HepG2 (cell line): ENCODE measurements around the gene SHISA5. TPM values are rescaled to one million over a fixed set of nuclear protein-coding genes. Genes with fewer than 3 reads are reported as not detected.

Experiments used
- AHR ChIP-seq: IDR thresholded peaks from 2 replicates; pipeline ENCODE4 v1.6.1; 2018; ENCODE audit warnings: missing genetic modification reagents, missing compliant biosample characterization
- CBX5 ChIP-seq: sonication (generic); formaldehyde crosslinking; IDR thresholded peaks from 2 replicates; pipeline ENCODE4 v1.4.0; 2020; ENCODE audit warnings: missing genetic modification reagents, borderline replicate concordance
- FOSL2 ChIP-seq: sonication (generic); formaldehyde crosslinking; IDR thresholded peaks from 2 replicates; pipeline ENCODE4 v1.4.0; 2020; ENCODE audit warnings: missing genetic modification reagents
- IKZF1 ChIP-seq: fragments of 450-650 bp; IDR thresholded peaks from 2 replicates; pipeline ENCODE4 v1.7.1; 2016
- IRX3 ChIP-seq: sonication (generic); formaldehyde crosslinking; IDR thresholded peaks from 2 replicates; pipeline ENCODE4 v1.8.1; 2023; ENCODE audit warnings: mild to moderate bottlenecking, low read depth, missing genetic modification reagents, borderline replicate concordance
- KAT8 ChIP-seq: IDR thresholded peaks from 2 replicates; pipeline ENCODE4 v1.6.1; 2016; ENCODE audit warnings: missing genetic modification reagents, missing compliant biosample characterization
- KDM6A ChIP-seq: IDR thresholded peaks from 2 replicates; pipeline ENCODE4 v1.6.1; 2016; ENCODE audit warnings: low read depth
- MATR3 ChIP-seq: sonication (generic); formaldehyde crosslinking; IDR thresholded peaks from 2 replicates; pipeline ENCODE4 v1.4.0; 2020; ENCODE audit warnings: missing genetic modification reagents
- MTA1 ChIP-seq: sonication (generic); formaldehyde crosslinking; IDR thresholded peaks from 2 replicates; pipeline ENCODE4 v1.4.0; 2020; ENCODE audit warnings: missing genetic modification reagents, mild to moderate bottlenecking, borderline replicate concordance
- SIX4 ChIP-seq: sonication (generic); formaldehyde crosslinking; IDR thresholded peaks from 2 replicates; pipeline ENCODE4 v1.4.0; 2020; ENCODE audit warnings: missing genetic modification reagents
- SMC3 ChIP-seq: IDR thresholded peaks from 2 replicates; pipeline ENCODE4 v1.6.1; 2011; ENCODE audit warnings: low read length, improper control_type of control experiment
- SRSF9 ChIP-seq: fragments of 200-400 bp; formaldehyde crosslinking; IDR thresholded peaks from 2 replicates; pipeline ENCODE4 v1.6.1; 2018; ENCODE audit warnings: borderline replicate concordance, mild to moderate bottlenecking, low read depth, low read length; ENCODE audit not compliant: insufficient read depth, poor library complexity, severe bottlenecking
- ZFP36 ChIP-seq: fragments of 150-350 bp; IDR thresholded peaks from 2 replicates; pipeline ENCODE4 v1.6.1; 2018; ENCODE audit warnings: borderline replicate concordance, low read length, low read depth; ENCODE audit not compliant: partially characterized antibody
- ZNF17 ChIP-seq: sonication (generic); formaldehyde crosslinking; IDR thresholded peaks from 2 replicates; pipeline ENCODE4 v1.5.0; 2020; ENCODE audit warnings: mild to moderate bottlenecking, missing genetic modification reagents
- ZNF552 ChIP-seq: sonication (generic); formaldehyde crosslinking; IDR thresholded peaks from 2 replicates; pipeline ENCODE4 v1.9.0; 2022; ENCODE audit warnings: missing genetic modification reagents, mild to moderate bottlenecking, borderline replicate concordance
- ZNF737 ChIP-seq: sonication (generic); formaldehyde crosslinking; IDR thresholded peaks from 2 replicates; pipeline ENCODE4 v1.5.0; 2020; ENCODE audit warnings: missing genetic modification reagents, mild to moderate bottlenecking, borderline replicate concordance
- ZNF780A ChIP-seq: sonication (generic); formaldehyde crosslinking; IDR thresholded peaks from 2 replicates; pipeline ENCODE4 v1.8.0; 2022; ENCODE audit warnings: mild to moderate bottlenecking, missing genetic modification reagents, moderate library complexity
- polyA plus RNA-seq, 8 experiments: library from polyadenylated mRNA; depleted of rRNA in 3 of 8; stranded (reverse) in 7 of 8; unstranded in 1 of 8; fragments of >200 nt; fragmentation: Illumina TruSeq in 4 of 8; extraction: Trizol in 4 of 8; gene quantifications; 2 replicates each; pipeline versions ENCODE4 v1.2.1 to v1.2.3, GENCODE V29; 2011 to 2016; ENCODE audit warnings: low read depth in 4 of 8, missing spikeins in 1 of 8, mixed read lengths in 1 of 8; ENCODE audit not compliant: insufficient read depth in 1 of 8
- total RNA-seq, 5 experiments: library from RNA; depleted of rRNA; stranded (reverse); fragments of >200 nt; fragmentation: Illumina TruSeq; extraction: Trizol; gene quantifications; 2 replicates each; pipeline ENCODE4 v1.2.3, GENCODE V29; 2016; ENCODE audit warnings: low read depth in 1 of 5
- TF ChIP-seq, protein P1 (sequence below): sonication (generic); formaldehyde crosslinking; IDR thresholded peaks from 2 replicates; pipeline ENCODE4 v1.5.1; 2020; ENCODE audit warnings: missing genetic modification reagents, mild to moderate bottlenecking, borderline replicate concordance
- TF ChIP-seq, protein P2 (sequence below): sonication (generic); formaldehyde crosslinking; IDR thresholded peaks from 2 replicates; pipeline ENCODE4 v1.5.0; 2020; ENCODE audit warnings: mild to moderate bottlenecking, missing genetic modification reagents, moderate library complexity
- TF ChIP-seq, protein P3 (sequence below): sonication (generic); formaldehyde crosslinking; IDR thresholded peaks from 2 replicates; pipeline ENCODE4 v1.5.1; 2020; ENCODE audit warnings: mild to moderate bottlenecking, missing genetic modification reagents
- TF ChIP-seq, protein P4 (sequence below): IDR thresholded peaks from 2 replicates; pipeline ENCODE4 v1.6.1; 2012; ENCODE audit warnings: low read depth, low read length, improper control_type of control experiment

SHISA5 gene
- total and polyA plus RNA-seq, 2 of the 13 experiments (the other 11 are each of a cell fraction or from before 2014, with no cell fraction given), result 75.8 to 91.4 TPM

DNA sequence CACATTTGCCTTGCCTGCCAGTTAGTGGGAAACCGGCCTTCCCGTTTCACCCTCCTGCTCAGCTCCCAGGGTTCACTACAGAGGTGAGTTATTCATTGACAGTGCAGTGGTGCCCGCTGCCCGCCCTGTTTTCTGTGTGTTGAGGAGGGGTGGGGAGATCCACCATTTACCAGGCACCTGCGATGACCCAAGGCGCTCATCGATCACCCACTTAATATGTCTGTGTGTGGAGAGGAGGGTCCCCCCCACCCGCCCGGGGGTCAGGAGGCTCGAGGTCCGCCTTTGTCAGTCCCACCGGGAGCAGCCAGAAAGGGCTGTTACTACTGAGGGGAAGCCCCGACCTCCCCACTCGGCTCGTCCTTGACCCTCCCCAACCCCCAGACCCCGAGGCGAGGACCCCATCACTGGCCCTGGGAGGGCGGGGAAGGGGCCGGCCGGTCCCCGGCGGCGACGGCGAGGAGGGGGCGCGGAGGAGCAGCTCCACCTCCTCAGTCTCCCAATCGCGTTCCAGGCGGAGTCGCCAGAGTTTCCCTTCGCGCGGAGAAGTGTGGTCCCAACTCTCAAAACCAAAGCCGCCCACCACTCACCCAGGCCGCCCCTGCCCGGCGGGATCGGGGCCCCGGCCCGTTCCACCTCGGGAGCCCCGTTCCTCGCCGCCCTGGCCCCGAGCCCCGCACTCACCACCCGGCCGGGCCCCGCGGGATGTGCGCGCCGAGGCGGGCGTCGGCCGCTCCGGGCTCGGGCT lies 75.2 kb downstream of the SHISA5 start (continued):
- TF ChIP-seq, protein P1, sequence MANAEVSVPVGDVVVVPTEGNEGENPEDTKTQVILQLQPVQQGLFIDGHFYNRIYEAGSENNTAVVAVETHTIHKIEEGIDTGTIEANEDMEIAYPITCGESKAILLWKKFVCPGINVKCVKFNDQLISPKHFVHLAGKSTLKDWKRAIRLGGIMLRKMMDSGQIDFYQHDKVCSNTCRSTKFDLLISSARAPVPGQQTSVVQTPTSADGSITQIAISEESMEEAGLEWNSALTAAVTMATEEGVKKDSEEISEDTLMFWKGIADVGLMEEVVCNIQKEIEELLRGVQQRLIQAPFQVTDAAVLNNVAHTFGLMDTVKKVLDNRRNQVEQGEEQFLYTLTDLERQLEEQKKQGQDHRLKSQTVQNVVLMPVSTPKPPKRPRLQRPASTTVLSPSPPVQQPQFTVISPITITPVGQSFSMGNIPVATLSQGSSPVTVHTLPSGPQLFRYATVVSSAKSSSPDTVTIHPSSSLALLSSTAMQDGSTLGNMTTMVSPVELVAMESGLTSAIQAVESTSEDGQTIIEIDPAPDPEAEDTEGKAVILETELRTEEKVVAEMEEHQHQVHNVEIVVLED (CRISPR knock-in tag), result no peak; the same call in 1 of the 2 replicates
- no peak for TF ChIP-seq ZNF737 (CRISPR knock-in tag)
- 0 out of 2 replicates have a peak, but pooled peaks have one; percentile 52 for TF ChIP-seq KAT8 (CRISPR knock-in tag)
- no peak for TF ChIP-seq AHR (CRISPR knock-in tag)
- TF ChIP-seq SIX4, result peak; percentile 46; the same call in 1 of the 2 replicates
- no peak for TF ChIP-seq IKZF1
- no peak for TF ChIP-seq MATR3 (CRISPR knock-in tag)
- TF ChIP-seq, protein P2, sequence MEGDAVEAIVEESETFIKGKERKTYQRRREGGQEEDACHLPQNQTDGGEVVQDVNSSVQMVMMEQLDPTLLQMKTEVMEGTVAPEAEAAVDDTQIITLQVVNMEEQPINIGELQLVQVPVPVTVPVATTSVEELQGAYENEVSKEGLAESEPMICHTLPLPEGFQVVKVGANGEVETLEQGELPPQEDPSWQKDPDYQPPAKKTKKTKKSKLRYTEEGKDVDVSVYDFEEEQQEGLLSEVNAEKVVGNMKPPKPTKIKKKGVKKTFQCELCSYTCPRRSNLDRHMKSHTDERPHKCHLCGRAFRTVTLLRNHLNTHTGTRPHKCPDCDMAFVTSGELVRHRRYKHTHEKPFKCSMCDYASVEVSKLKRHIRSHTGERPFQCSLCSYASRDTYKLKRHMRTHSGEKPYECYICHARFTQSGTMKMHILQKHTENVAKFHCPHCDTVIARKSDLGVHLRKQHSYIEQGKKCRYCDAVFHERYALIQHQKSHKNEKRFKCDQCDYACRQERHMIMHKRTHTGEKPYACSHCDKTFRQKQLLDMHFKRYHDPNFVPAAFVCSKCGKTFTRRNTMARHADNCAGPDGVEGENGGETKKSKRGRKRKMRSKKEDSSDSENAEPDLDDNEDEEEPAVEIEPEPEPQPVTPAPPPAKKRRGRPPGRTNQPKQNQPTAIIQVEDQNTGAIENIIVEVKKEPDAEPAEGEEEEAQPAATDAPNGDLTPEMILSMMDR (CRISPR knock-in tag), result no peak
- TF ChIP-seq CBX5 (CRISPR knock-in tag), result no peak
- TF ChIP-seq ZFP36, result no peak
- no peak for TF ChIP-seq ZNF780A (CRISPR knock-in tag)
- TF ChIP-seq, protein P3, sequence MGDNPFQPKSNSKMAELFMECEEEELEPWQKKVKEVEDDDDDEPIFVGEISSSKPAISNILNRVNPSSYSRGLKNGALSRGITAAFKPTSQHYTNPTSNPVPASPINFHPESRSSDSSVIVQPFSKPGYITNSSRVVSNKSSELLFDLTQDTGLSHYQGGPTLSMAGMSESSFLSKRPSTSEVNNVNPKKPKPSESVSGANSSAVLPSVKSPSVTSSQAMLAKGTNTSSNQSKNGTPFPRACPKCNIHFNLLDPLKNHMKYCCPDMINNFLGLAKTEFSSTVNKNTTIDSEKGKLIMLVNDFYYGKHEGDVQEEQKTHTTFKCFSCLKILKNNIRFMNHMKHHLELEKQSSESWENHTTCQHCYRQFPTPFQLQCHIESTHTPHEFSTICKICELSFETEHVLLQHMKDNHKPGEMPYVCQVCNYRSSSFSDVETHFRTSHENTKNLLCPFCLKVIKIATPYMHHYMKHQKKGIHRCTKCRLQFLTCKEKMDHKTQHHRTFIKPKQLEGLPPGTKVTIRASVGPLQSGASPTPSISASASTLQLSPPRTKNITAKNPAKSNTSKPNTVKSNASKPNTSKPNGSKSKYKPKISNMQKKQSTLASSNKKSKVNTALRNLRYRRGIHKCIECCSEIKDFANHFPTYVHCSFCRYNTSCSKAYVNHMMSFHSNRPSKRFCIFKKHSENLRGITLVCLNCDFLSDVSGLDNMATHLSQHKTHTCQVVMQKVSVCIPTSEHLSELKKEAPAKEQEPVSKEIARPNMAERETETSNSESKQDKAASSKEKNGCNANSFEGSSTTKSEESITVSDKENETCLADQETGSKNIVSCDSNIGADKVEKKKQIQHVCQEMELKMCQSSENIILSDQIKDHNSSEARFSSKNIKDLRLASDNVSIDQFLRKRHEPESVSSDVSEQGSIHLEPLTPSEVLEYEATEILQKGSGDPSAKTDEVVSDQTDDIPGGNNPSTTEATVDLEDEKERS, result no peak
- TF ChIP-seq MTA1, result 0 out of 2 replicates have a peak, but pooled peaks have one; percentile 52
- peak; percentile 36; the same call in 1 of the 2 replicates for TF ChIP-seq IRX3 (CRISPR knock-in tag)
- TF ChIP-seq ZNF17 (CRISPR knock-in tag), result no peak
- TF ChIP-seq SMC3, result no peak
- no peak for TF ChIP-seq ZNF552 (CRISPR knock-in tag)
- TF ChIP-seq, protein P4, sequence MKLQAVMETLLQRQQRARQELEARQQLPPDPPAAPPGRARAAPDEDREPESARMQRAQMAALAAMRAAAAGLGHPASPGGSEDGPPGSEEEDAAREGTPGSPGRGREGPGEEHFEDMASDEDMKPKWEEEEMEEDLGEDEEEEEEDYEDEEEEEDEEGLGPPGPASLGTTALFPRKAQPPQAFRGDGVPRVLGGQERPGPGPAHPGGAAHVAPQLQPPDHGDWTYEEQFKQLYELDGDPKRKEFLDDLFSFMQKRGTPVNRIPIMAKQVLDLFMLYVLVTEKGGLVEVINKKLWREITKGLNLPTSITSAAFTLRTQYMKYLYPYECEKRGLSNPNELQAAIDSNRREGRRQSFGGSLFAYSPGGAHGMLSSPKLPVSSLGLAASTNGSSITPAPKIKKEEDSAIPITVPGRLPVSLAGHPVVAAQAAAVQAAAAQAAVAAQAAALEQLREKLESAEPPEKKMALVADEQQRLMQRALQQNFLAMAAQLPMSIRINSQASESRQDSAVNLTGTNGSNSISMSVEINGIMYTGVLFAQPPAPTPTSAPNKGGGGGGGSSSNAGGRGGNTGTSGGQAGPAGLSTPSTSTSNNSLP, result no peak
- TF ChIP-seq KDM6A (CRISPR knock-in tag), result no peak; the same call in 1 of the 2 replicates
- no peak; the same call in 1 of the 2 replicates for TF ChIP-seq FOSL2 (CRISPR knock-in tag)
- no peak for TF ChIP-seq SRSF9
